GM18873 (cell line): ENCODE measurements around the gene LRRC63.
"Not testable (repeated sequence)": the region's sequence is repeated elsewhere in the genome, so short reads cannot be mapped to it uniquely, and the experiment has no call there.

Experiments
- ATAC-seq: cut with Tn5 transposase; IDR thresholded peaks from one replicate; pipeline ENCODE4 v1.9.1; 2021; ENCODE audit warnings: mild to moderate bottlenecking, moderate library complexity, moderate number of reproducible peaks; ENCODE audit not compliant: unreplicated experiment, low FRiP score

Gene LRRC63

DNA sequence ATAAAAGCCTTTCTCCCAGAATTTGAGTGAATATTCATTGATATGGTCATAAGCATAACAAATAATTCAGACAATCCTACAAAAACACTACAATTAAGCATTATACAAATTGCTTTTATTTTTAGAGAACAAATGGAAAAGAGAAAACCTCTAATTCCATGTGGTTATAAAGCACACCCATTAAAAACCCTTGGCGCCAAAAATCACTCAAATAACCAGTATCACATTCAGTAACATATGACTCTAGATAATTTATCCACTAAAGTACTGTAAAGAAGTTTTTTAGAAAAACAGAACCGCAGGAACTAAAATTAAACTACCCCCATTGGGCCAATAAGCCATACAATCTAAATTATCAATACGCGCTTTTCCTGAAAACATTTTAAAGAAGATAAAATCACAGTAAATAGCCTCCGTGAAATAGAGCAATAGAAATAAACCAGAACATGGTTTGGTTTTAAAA, 30.3 kb upstream of the LRRC63 start:
- no peak for ATAC-seq

DNA sequence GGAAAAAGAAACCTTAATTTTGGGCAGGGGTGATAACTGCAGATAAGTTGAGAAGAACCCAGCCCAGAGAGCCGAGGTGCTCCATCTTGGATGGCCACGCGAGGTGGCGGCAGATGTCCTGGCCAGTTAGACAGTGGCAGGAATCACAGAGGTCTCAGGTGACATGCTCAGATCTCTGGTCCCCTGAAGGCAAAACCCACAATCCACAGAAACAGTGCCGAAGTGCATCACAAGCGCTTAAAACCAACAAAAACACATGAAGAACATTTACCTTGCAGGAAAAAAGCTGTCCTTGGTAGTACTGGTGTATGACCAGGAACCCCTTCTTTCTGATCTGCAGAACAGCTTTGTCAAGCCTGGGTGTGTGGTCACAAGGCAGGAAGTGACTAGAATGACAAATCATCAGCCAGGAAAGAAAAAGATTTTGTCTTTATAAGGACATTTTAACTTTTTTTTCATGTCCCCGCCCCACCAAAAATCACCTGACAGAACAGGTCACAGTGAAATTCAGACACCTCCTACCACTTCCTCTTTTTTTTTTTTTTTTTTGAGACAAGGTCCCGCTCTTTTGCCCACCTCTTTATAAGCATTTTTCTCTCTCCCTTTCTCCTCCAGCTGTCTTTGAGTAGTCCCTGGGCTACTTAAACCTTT, 29.8 kb upstream of the LRRC63 start, which contains the start of gene LCP1:
Gene LCP1 (minus strand): TSS at position 338 of the 651 bp plus-strand sequence. CDS start 22,515 bp downstream, outside the sequence.
- ATAC-seq: peak; percentile 59

DNA sequence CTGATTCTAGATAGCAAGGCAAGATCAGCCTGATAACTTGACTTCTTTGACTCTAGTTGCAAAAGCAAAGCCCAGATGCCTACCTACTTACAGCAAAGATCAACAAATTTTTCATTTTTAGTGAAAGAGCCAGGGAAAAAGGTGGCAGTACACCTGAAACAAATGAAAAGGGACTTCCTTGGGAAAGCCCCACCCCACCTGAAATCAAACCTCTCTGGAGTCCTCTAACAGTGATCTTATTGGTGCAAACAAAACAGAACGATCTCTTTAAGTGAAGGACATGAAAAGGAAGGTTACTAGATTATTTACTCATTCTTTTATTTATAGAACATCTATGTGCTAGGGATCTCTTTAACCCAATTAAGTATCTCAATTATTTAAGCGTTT, 29.2 kb upstream of the LRRC63 start:
- ATAC-seq: no peak

DNA sequence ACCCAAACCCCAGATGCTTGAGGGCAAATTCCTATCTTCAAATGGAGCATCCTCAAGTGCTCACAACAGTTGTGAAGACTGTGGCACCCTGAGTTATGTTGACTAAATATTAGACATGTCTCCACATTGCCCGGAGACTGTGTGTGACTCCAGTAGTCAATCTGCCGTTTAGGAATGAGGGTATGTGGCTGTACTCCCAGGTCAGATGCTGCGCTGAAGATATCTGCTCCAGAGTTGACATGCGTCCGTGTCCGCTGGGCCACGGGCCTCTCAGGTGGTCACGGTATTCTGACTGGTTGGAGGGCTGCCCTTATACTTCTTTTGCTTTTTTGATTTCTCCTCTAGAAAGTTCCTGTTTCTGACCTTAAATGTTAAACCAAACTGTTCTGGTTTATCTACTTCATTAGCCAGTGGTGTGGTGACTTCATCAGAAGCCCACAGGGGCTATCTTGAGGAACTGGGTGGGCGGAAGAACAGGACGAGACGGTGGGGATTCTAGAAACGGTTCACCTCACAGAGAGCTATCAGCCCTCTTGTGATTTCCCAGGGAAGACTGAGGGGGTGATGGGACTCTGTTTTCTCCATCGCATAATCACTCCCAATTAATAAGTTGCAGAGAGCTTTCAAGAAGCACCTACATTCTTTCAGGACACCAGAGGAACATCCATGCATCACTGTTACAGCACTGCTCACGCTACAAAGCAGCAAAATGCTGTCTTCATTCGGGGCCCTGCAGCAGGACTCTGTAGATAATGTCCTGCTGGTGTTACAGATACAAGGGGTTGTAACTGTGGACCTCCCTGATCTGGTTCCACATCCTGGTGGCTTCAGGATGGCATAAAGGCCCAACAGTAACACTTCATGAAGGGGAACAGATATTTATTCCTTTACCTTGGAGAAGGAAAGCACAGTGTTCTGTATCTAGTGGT, 28.4 kb upstream of the LRRC63 start:
- ATAC-seq: no peak

DNA sequence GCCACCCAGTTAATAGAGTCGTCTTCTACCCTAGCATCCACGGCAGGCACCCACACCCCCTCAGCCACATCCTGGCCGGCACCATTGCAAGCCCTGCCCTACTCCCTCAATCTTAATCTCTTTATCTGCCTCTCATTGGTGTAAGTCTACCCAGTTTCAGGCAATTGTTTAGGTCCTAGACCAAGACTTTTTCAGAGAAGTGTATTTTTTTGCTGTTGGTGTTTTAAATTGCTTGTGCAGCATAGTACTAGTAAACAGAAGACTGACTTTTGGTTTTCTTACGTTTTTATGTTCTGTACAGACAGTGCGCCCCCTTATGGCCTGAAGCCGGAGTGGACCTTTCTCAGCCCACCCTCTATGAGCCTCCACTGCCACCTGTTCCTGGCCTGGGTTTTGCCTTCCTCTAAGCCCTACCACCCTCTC, 27.4 kb upstream of the LRRC63 start:
- ATAC-seq: peak; percentile 37

DNA sequence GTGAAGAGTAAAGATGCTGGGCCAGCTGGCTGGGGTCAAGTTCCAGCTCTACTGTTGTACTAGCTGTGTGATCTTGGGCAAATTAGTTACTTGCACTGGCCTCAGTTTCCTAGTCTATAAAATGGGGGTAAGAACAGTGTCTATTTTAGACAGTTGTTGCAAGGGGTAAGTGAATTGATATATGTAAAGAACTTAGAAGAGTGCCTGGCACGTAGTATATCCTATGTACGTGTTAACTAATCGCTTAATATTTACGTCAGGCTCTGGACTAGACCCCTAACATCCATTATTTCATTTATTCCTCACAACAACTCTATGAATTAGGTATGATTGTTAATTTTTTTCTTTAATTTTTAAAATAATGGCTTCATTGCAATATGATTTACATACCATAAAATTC, 26.1 kb upstream of the LRRC63 start:
- no peak for ATAC-seq

DNA sequence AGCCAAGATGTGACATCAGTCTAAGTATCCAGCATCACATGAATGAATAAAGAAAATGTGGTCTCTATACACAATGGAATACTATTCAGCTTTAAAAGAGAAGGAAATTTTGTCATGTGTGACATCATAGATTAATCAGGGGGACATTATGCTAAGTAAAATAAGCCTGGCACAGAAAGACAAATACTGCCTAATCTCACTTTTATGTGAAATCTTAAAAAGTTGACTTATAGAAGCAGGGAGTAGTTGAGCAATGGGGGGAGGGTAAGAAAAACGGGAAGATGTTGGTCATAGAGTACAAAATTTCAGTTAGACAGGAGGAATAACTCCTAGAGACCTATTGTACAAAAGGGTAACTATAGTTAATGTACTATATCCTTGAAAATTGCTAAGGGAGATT, 19.3 kb upstream of the LRRC63 start:
- ATAC-seq: no peak

DNA sequence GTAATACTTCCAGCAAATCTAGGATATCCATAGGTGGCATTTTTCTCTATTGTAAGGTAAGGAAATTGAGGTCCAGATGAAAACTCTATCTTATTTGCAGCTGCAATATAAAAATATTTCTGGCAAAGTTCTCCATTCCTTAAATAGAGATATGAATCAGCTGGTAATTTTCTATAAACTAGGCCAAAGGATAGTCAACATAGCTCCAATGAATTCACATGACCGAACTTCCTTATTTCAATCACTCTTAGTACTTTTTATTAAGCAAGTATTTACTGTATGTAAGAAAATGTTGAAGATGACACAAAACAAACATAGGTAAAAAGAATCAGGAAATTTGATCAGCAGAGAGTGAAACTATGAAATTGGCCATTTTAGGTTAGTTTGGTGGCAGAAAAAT, 16.7 kb upstream of the LRRC63 start:
- no peak for ATAC-seq

DNA sequence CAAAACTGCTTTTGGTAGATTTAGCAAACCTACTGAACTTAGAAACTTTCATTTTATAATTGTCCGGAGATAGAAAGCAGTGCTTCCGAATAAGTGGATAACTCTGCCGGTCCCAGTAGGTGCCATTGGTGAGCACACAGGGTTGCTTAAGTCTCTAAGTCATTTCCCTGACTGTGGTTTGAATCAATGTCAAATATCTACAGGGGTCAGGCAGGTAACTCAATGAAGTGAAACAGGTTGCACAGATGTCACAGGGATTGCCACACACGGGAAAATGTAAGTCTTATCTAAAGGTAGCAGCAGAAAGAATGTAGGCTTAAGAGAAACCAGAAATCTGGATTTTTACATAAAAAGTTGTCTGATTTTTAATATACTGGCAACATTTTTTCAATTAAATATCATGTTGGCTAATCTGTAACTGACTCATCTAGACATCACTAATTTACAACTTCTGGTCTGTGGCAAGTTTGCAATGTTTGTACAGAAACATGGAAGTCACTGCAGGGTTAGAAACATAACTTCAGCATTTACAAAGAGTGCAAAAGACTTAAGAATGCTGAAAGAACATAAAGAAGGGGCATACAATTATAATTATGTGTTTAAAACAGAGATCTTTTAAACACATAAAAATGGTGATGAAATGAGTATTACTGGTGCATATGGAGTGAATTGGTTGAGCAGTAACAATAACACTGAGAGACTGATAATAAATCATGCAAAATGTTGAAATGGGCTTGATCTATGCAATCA, 14.3 kb upstream of the LRRC63 start:
- ATAC-seq: no peak

DNA sequence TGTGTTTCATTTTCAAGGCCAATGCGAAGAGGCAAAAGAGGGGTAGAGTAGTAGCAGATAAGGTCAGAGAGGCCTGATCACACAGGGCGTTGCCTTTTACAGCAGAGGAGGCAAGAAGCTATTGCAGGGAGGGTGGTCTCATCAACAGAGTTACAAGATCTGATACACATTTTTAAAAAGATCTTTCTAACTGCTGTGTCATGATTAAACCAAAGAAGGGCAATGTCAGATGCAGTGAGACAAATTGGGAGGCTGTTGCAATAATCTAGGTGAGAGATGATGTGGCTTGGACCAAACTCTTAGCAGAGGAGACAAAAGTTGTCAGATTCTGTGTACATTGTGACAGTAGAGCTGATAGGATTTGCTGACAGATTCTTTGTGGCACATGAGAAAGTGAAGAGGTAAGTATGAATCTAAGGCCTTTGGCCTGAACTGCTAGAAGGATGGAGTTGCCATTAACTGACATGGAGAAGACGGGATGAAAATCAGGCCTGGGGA, 13.0 kb upstream of the LRRC63 start:
- no peak for ATAC-seq

DNA sequence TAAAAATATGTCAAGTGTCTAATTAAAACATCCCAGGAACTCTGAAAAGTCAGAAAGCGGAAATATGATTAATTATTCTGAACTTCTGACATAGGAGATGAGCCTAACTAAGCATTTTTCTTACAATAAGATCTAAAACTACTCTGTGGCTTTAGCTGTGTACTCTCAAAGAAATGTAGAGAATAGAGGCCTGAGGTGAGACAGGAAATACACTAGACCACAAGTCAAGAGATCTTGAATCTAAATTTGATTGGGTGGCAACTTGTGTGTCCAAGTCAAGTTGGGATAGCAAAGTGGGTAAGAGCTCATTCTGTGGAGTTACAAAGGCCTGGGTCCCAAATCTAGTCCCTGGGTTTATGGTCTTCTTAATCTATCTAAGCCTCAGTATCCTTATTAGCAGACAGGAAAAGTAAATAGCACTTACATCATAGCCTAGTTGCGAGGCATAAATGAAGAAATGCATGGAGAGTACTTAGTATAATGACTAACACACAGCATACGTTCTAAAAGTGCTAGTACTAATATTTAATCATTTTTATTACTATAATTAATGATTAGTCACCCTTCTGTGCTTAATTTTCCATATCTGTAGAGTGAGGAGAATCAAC, 9.4 kb upstream of the LRRC63 start:
- ATAC-seq: no peak

DNA sequence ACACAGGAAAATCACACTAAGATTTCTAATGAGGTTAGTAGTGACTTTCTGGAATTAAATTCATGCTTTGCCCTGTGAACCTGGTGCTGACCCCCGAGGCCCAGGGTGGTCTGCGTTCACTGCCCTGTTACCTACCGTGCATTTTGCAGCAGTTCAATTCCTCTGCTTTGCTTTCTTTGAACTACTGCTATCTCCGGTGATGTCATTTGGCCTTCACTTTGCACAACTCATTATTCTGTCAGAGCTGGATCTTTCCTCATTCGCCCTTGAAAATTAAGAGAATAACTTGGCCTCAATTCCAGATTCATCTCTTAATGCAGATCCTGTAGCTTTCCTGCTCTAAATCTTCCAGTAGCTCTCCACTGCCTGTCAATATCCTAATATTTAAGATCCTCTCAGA, 8.8 kb upstream of the LRRC63 start:
- ATAC-seq: no peak

DNA sequence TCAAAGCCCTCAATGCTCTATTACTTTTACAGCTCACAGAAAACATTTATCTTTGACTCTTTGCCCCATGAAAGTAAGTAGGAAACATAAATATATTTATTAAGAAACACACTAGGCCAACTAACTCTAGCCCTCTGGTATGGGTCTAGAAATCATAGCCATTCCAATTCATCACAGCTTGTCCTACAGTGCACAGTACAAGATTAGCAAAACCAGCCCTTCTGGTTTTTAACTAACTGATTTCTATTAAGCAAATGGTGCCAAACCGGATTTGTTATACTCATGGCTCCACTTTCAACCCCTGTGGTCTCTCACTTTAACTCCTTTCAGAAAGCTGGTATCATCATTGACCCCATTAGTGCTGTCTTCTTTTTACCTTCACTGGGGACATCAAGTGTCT, 5.6 kb upstream of the LRRC63 start:
- no peak for ATAC-seq

DNA sequence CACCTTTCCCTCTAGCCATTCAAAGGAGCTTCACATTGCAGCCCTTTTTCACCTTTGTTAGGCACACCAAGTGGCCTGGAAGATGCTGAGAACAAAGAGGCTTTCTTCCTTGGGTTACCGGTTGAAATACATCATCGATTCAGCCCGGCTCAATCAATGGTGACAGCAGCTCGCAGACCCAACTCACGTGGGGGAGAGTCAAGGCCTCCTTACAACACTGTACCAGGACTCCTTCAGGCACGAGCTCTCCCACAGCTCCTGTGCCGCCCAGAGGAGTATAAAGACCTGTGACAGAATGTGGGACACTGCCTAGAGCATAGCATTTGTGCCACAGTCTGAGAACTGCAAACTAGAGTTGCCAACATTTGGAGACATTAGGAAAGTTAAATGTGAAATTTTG, 3.9 kb upstream of the LRRC63 start:
- no peak for ATAC-seq

DNA sequence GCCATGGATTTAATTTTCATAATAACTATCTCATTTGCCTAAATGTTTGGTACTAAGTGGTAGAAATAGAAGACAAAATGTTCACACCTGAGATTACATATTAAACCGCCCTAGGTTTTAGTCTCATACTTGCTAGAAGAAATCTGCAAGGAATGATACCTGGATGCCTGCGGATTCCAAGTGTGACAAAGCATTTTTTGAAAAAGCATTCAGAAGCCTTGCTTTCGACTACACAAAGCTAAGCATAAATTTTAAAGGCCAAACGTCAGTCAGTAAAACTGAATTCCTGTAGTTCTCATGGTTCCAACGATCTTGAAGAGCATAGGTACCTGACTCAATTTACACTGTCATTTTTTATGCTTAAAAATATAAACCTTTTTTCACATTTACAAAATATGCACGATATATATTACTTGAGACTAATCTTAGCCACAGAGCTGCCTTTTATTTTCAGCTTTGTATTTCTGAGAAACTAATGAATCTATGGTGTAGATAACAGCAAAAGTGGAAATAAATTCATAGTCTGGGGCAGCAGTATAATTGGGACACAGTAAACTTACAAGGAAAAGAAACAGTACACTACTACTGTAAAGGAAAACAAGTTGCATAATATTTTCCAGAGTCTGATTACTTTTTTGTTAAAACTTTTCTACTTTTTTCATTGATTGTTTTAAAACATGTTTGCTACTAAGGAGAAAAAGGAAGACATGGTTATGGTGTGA, 1.2 kb upstream of the LRRC63 start:
- no peak for ATAC-seq

DNA sequence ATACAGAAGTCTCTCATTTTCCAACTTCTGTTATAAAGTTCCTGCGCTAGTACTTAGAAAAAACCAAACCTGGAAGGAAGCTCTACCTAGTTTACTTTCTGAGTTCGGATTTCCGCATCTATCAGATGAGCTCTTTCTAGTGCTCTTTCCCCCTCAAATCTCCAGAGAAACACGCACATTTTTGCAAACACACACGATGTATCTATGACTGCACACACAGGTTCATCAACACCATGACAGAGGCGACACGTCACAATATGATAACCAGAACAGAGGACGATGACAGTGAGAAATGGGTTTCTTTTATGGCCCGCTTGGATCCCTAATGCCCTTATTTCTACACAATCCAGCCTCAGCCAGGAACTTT, 629 bp upstream of the LRRC63 start:
- ATAC-seq: no peak

DNA sequence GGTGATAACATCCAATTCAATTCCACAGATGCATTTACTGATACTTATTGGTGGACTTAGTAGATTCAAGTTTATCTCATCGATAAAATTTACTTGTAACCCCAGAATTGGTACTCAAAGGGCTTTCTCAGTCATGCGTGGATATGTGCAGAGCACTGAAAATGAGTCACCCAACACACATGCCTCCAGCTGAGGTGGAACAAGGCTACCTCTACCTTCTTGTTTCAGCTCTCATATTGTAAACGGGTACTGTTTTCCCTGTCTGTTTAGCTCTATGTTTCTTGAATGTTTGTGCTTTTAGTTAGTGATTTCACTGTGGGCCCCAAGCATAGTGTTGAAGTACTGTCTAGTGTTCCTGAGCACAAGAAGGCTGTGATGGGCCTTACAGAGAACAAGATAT, 1.5 kb downstream of the LRRC63 start:
- ATAC-seq: no peak

DNA sequence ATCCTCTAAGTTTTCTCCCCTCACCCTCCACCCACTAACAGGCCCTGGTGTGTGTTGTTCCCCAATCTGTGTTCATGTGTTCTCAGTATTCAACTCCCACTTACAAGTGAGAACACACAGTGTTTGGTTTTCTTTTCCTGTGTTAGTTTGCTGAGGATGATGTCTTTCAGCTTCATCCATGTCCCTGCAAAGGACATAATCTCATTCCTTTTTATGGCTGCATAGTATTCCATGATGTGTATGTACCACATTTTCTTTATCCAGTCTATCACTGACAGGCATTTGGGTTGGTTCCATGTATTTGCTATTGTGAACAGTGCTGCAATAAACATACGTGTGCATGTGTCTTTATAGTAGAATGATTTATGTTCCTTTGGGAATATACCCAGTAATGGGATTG, 3.0 kb downstream of the LRRC63 start:
- ATAC-seq: not testable (repeated sequence)

DNA sequence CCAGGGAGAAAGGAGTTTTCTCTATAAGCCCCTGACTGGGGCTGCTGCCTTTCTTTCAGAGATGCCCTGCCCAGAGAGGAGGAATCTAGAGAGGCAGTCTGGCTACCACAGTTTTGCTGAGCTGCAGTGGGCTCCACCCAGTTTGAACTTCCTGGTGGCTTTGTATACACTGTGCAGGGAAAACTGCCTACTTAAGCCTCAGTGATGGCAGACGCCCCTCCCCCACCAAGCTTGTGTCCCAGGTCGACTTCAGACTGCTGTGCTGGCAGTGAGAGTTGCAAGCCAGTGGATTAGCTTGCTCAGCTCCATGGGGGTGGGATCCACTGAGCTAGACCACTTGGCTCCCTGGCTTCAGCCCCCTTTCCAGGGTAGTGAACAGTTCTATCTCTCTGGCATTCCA, 8.5 kb downstream of the LRRC63 start:
- ATAC-seq: not testable (repeated sequence)

DNA sequence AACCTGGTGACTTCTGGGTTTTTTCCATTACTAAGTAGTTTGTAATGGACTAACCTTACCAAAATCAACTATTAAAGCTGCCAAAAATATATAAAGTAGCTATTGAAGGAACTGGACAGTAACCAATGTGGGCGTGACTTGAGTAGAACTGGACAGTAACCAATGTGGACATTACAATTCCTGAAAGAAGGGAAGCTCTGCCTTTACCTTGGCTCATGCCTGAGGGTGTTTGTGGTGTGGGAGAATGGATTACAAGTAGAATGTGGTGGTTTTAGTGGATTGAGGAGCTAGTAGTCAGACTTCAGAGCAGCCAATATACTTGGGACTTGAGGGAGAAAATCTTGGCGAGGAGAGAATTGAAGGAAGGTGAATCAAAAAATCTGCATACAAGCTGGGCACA, 17.5 kb downstream of the LRRC63 start:
- ATAC-seq: no peak
